Duodenal mucosa (tissue), 2 donors: ENCODE measurements around the gene CENPI.

ENCODE experiments used
- H3K27ac ChIP-seq: one replicate; pipeline ENCODE4 v1.7.0; 2013; ENCODE audit warnings: low read depth, low read length
- H3K27me3 ChIP-seq, 2 donors: one replicate each; pipeline ENCODE4 v1.7.0; 2013; ENCODE audit warnings: low read length in 2 of 2, control low read depth in 1 of 2; ENCODE audit not compliant: insufficient read depth in 2 of 2, control insufficient read depth in 1 of 2
- H3K36me3 ChIP-seq, 2 donors: one replicate each; pipeline ENCODE4 v1.7.0; 2013; ENCODE audit warnings: low read length in 2 of 2, control low read depth in 1 of 2; ENCODE audit not compliant: insufficient read depth in 2 of 2, control insufficient read depth in 1 of 2
- H3K4me1 ChIP-seq, 2 donors: one replicate each; pipeline ENCODE4 v1.7.0; 2013; ENCODE audit warnings: low read length in 2 of 2, control low read depth in 1 of 2; ENCODE audit not compliant: insufficient read depth in 2 of 2, control insufficient read depth in 1 of 2
- H3K4me3 ChIP-seq, 2 donors: one replicate each; pipeline ENCODE4 v1.7.0; 2013; ENCODE audit warnings: low read length in 2 of 2, low read depth in 1 of 2
- H3K9ac ChIP-seq, 2 donors: one replicate each; pipeline ENCODE4 v1.7.0; 2013; ENCODE audit warnings: low read length in 2 of 2, low read depth in 1 of 2
- H3K9me3 ChIP-seq, 2 donors: one replicate each; pipeline ENCODE4 v1.7.0; 2013; ENCODE audit warnings: low read length in 2 of 2, control low read depth in 1 of 2; ENCODE audit not compliant: control insufficient read depth in 1 of 2

Gene CENPI

GRCh38 chrX:101079736-101080270, 18.2 kb upstream of the CENPI start:
- Histone ChIP-seq H3K36me3 (no peaks in the 10 kb centered on the region), H3K4me3 (peak overlapping the region in 1 of 2 donors; percentile 35), H3K27me3 (no peaks in the 10 kb centered on the region), H3K9me3 (no peaks in the 10 kb centered on the region), H3K27ac (no peak overlapping the region), H3K9ac (no peak overlapping the region), H3K4me1 (no peaks in the 10 kb centered on the region)

DNA sequence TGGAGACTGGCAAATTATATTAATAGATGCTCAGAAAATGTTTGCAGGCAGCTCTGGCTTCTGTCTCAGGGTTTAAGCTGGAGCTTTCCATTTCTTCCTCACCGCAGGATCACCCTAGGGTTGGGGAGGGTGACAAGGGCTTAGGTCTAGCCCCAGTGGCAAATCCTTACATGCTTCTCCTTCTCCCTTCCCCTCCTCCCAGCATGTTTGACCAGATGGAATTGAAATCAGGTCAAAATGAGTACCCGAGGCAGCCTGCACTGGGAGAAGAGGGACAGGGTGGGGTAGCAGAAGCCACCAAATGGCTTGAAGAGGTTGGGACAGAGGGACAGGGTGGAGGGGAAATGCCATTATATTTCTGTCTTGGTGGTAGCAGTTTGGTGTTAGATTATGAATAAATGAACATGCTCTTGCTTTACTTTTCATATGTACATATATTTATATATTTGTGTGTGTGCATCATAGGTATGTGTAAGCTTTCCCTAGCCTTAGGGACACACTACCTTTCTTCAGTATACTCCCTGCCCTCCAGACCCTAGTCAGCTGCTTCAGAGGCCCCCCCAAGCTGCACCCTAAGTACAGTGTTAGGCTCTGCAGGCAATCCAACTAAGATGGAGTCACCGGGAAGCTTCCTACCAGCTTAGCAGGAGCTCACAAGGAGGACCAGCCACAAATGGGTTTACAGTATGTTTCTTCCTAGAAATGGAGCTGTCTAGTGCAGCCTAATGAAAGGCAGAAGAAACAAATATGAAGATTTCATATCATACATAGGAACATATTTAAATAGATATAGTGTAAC, 17.5 kb upstream of the CENPI start:
- H3K9me3 ChIP-seq = no peaks in the 10 kb centered on the region
- no peak overlapping the region for H3K27ac ChIP-seq
- H3K36me3 ChIP-seq = no peaks in the 10 kb centered on the region
- no peaks in the 10 kb centered on the region for H3K4me1 ChIP-seq
- no peaks in the 10 kb centered on the region for H3K27me3 ChIP-seq
- H3K9ac ChIP-seq = no peak overlapping the region
- H3K4me3 ChIP-seq = no peak overlapping the region

DNA sequence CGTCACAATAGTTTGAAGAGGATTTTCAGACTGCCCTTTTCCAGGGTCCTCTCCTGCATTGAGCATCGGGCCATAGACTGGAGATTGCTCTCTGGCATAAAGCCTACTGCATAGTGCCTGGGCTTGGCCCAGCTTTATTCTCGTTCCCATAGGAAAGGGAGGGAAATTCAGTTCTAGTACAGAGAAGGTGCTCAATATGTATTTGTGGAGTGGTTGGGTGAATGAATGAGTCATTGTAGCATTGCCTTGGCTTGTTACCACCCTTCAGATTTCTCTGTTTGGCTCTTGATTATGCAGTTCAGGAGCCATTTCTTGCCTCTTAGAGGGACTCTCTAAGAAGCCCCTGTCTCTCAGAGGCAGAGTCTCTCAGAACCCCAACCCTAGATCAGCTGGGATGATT, 16.8 kb upstream of the CENPI start:
- H3K9me3 ChIP-seq = no peaks in the 10 kb centered on the region
- no peak overlapping the region for H3K27ac ChIP-seq
- H3K27me3 ChIP-seq = no peaks in the 10 kb centered on the region
- H3K9ac ChIP-seq = no peak overlapping the region
- no peak overlapping the region for H3K4me3 ChIP-seq
- no peaks in the 10 kb centered on the region for H3K36me3 ChIP-seq
- H3K4me1 ChIP-seq = no peaks in the 10 kb centered on the region

DNA sequence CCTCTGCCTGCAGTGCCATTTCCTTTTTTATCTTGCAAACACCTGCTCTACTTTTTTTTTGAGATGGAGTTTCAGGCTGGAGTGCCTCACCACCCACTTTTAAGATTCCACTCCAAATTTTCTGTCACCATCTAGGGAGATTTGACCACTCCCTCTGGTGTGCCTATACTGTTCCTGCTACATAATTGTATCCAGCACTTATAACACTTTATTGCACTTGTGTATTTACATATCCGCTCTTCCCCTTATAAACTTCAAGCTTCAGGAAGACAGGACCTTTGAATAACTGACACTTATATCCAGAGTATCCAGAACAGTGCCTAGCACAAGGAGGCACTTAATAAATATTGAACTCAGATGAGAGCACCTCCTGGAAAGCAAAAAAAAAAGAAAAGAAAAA, 6.2 kb upstream of the CENPI start:
- Histone ChIP-seq H3K4me1 (no peaks in the 10 kb centered on the region), H3K36me3 (no peaks in the 10 kb centered on the region), H3K9ac (no peak overlapping the region), H3K27me3 (no peaks in the 10 kb centered on the region), H3K4me3 (no peak overlapping the region), H3K27ac (no peak overlapping the region), H3K9me3 (no peaks in the 10 kb centered on the region)

DNA sequence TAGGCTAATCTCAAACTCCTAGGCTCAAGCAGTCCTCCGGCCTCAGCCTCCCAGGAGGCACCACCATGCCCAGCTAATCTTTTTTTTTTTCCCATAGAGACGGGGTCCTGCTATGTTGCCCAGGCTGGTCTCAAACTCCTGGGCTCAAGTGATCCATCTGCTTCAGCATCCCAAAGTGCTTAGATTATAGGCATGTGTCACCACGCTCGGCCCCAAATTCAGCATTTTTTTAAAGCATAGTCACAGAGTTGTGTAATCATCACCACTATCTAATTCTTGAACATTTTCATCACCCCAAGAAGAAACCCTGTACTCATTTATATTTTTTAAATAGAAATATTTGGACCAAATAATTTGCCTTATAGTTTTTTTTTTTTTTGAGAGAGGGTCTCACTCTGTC, 10.3 kb downstream of the CENPI start:
- Histone ChIP-seq H3K4me3 (no peak overlapping the region), H3K9me3 (no peaks in the 10 kb centered on the region), H3K27me3 (no peaks in the 10 kb centered on the region), H3K4me1 (no peaks in the 10 kb centered on the region), H3K9ac (no peak overlapping the region), H3K36me3 (no peaks in the 10 kb centered on the region), H3K27ac (no peak overlapping the region)

GRCh38 chrX:101117701-101118100, 19.7 kb downstream of the CENPI start:
- Histone ChIP-seq H3K27me3 (no peaks in the 10 kb centered on the region), H3K4me1 (no peaks in the 10 kb centered on the region)

DNA sequence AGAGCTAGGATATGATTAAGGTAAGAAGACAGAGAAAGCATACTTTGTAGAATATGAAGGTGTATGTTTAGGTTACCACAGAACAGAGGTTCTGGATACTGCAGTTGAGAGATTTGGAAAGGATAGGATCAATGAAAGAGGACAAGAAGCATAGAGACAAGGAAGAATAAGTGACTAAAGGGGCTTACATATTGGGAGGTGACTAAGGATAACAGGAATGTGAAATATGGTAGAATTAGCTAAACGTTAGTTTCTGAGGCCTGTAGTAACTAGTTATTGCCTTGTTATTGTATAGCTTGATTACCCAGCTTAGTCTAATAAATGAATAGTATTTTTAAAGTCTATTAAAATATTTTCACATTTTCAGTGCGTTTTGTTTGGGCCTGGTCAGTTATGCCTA, 38.2 kb downstream of the CENPI start:
- no peak overlapping the region for H3K9ac ChIP-seq
- no peak overlapping the region for H3K27ac ChIP-seq
- no peaks in the 10 kb centered on the region for H3K4me1 ChIP-seq
- no peaks in the 10 kb centered on the region for H3K27me3 ChIP-seq
- no peak overlapping the region for H3K4me3 ChIP-seq
- H3K36me3 ChIP-seq = no peaks in the 10 kb centered on the region
- no peaks in the 10 kb centered on the region for H3K9me3 ChIP-seq

More at GRCh38 chrX:101117701-101118100, 19.7 kb downstream of the CENPI start:
- H3K9ac ChIP-seq = no peak overlapping the region
- H3K9me3 ChIP-seq = no peaks in the 10 kb centered on the region
- H3K4me3 ChIP-seq = no peak overlapping the region
- no peak overlapping the region for H3K27ac ChIP-seq
- H3K36me3 ChIP-seq = no peaks in the 10 kb centered on the region
